ENCODE measurements around the gene FSIP1. TPM values are rescaled to one million over a fixed set of nuclear protein-coding genes. Genes with fewer than 3 reads are reported as not detected.

Gene FSIP1
- polyA plus RNA-seq, 2 of the 4 experiments (the other 2 are of a cell fraction) = 0.71 to 0.93 TPM

GRCh38 chr15:39670687-39671086, 112.0 kb downstream of the FSIP1 start:
- Histone ChIP-seq H3K4me3 (no peak overlapping the region), H3K27ac (no peak overlapping the region), H3K9me3 (no peaks in the 10 kb centered on the region), H3K4me2 (no peak overlapping the region), H3K4me1 (peaks cover 12% of the 10 kb centered on the region; the same call in 1 of the 3 replicates)
- ATAC-seq = no peak
- 97% methylated on average over 2 of the region's 2 CpGs for WGBS (ENCODE audit: missing lambda C conversion rate)
- no peak for DNase-seq (ENCODE audit: low read depth in 1 of 2, low spot score in 1 of 2)
- CTCF ChIA-PET = interaction anchor here (1.2 kb wide), 1 partner anchor 15 kb away, joined by 4 read pairs; no protein-coding TSS in a partner anchor
- POLR2A ChIA-PET = no interaction called here
- FAIRE-seq = no peak
- TF ChIP-seq CEBPB (IDR thresholded peaks at IDR 0.05) (peak in 1 of 2 experiments; percentile 25; a peak in 1 of 4 replicates), NPAS2 (CRISPR knock-in tag; IDR thresholded peaks at IDR 0.05; ENCODE audit: borderline replicate concordance) (no peak), SMC3 (IDR thresholded peaks at IDR 0.05) (no peak), HDAC2 (IDR thresholded peaks at IDR 0.05) (no peak)

GRCh38 chr15:39669661-39670060, 113.0 kb downstream of the FSIP1 start:
- CTCF ChIA-PET = interaction anchor here (1.2 kb wide), 1 partner anchor 16 kb away, joined by 4 read pairs; no protein-coding TSS in a partner anchor
- DNase-seq (ENCODE audit: low read depth in 1 of 2, low spot score in 1 of 2) = no peak
- WGBS (ENCODE audit: missing lambda C conversion rate) = 85% methylated on average over 2 of the region's 2 CpGs
- POLR2A ChIA-PET = no interaction called here
- FAIRE-seq = no peak
- no peaks in the 10 kb centered on the region for H3K9me3 ChIP-seq
- H3K27ac ChIP-seq = no peak overlapping the region
- no peak for ATAC-seq
- no peak overlapping the region for H3K4me3 ChIP-seq
- H3K4me2 ChIP-seq = no peak overlapping the region
- H3K4me1 ChIP-seq = peaks cover 13% of the 10 kb centered on the region; the same call in 1 of the 3 replicates
- TF ChIP-seq ZNF302 (CRISPR knock-in tag; IDR thresholded peaks at IDR 0.05) (no peak), TFCP2L1 (CRISPR knock-in tag; IDR thresholded peaks at IDR 0.05) (no peak), PHF8 (IDR thresholded peaks at IDR 0.05; ENCODE audit: borderline replicate concordance, low read depth) (no peak), NPAS2 (CRISPR knock-in tag; IDR thresholded peaks at IDR 0.05; ENCODE audit: borderline replicate concordance) (no peak), CBX2 (IDR thresholded peaks at IDR 0.05; ENCODE audit: borderline replicate concordance, low read depth) (no peak), RAD21 (conservative IDR thresholded peaks at IDR 0.05 in 1 of 2, IDR thresholded peaks at IDR 0.05 in 1 of 2) (no peak), NFE2L2 (conservative IDR thresholded peaks at IDR 0.05; ENCODE audit: low read length) (no peak), POLR2AphosphoS2 (conservative IDR thresholded peaks at IDR 0.05; ENCODE audit: low read length) (no peak), HMGXB4 (CRISPR knock-in tag; IDR thresholded peaks at IDR 0.05; ENCODE audit: borderline replicate concordance) (no peak), ZSCAN20 (CRISPR knock-in tag; IDR thresholded peaks at IDR 0.05) (no peak), RCOR1 (IDR thresholded peaks at IDR 0.05; ENCODE audit: low read depth, low read length) (no peak), POLR2A (IDR thresholded peaks at IDR 0.05; ENCODE audit: low read length) (no peak), CEBPB (IDR thresholded peaks at IDR 0.05) (no peak), HEYL (CRISPR knock-in tag; IDR thresholded peaks at IDR 0.05) (no peak), KDM1A (IDR thresholded peaks at IDR 0.05; ENCODE audit: low read depth) (no peak), REST (IDR thresholded peaks at IDR 0.05) (no peak), ATOH8 (CRISPR knock-in tag; IDR thresholded peaks at IDR 0.05; ENCODE audit: low read depth) (no peak), ESRRA (IDR thresholded peaks at IDR 0.05; ENCODE audit: borderline replicate concordance, low read length) (no peak)
